ENCODE data around the gene MST1R. TPM values are rescaled to one million over a fixed set of nuclear protein-coding genes. Genes with fewer than 3 reads are reported as not detected.

The MST1R gene
- total RNA-seq, 1 donor from 2014 or later = 0.67 TPM

DNA sequence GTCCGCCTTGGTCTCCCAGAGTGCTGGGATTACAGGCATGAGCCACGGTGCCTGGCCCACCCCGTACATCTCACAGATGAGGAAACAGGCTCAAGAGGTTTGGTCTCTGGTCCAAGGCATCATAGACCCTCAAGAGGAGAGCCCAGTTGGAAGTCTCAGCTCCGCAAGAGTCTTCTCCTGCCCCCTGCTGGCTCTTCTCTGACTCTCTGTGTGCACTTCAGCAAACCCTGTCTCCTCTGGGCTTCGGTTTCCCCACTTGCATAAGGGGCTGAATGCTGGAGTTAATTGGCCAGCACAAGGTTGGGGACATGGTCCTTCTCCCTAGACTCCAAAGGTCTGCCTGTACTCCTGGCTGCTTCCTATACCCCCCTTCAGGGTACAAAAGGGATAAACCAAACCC lies 3.9 kb downstream of the MST1R start:
- Mint-ChIP-seq H3K27me3 (ENCODE audit: unreplicated experiment) (peaks cover 2% of the 10 kb centered on the region), H3K36me3 (ENCODE audit: low read depth, unreplicated experiment) (peaks cover 3% of the 10 kb centered on the region), H3K4me3 (ENCODE audit: unreplicated experiment) (no peak overlapping the region), H3K9me3 (ENCODE audit: unreplicated experiment) (no peaks in the 10 kb centered on the region), H3K27ac (ENCODE audit: unreplicated experiment) (no peak overlapping the region), H3K4me1 (ENCODE audit: unreplicated experiment) (no peaks in the 10 kb centered on the region)
- peak; percentile 42 for TF ChIP-seq CTCF (IDR thresholded peaks at IDR 0.05; ENCODE audit: unreplicated experiment)
- peak; percentile 52 for DNase-seq (ENCODE audit: low spot score)

DNA sequence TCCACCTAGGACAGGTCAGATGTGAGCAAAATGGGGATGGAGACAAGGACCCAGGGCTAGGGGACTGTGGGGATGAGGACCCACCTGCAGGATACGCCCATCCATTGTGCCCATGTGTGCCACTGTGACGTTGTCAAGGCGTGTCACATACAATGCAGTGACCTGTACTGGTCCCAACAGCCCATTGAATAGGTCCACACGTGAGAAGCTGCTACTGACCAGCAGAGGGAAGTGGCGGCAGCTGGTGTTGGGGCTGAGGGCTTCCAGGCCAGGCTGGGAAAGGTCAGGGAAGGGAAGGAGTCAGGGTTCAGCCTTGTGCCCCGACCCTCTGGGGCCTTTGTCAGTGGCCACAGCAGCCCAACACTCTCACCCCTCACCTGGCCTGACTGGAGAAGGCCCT lies 4.7 kb downstream of the MST1R start:
- Mint-ChIP-seq H3K27ac (ENCODE audit: unreplicated experiment) (no peak overlapping the region), H3K4me3 (ENCODE audit: unreplicated experiment) (no peak overlapping the region), H3K36me3 (ENCODE audit: low read depth, unreplicated experiment) (peaks cover 3% of the 10 kb centered on the region), H3K27me3 (ENCODE audit: unreplicated experiment) (peaks cover 2% of the 10 kb centered on the region), H3K4me1 (ENCODE audit: unreplicated experiment) (no peaks in the 10 kb centered on the region), H3K9me3 (ENCODE audit: unreplicated experiment) (no peaks in the 10 kb centered on the region)
- no peak for TF ChIP-seq CTCF (IDR thresholded peaks at IDR 0.05; ENCODE audit: unreplicated experiment)
- DNase-seq (ENCODE audit: low spot score) = no peak

DNA sequence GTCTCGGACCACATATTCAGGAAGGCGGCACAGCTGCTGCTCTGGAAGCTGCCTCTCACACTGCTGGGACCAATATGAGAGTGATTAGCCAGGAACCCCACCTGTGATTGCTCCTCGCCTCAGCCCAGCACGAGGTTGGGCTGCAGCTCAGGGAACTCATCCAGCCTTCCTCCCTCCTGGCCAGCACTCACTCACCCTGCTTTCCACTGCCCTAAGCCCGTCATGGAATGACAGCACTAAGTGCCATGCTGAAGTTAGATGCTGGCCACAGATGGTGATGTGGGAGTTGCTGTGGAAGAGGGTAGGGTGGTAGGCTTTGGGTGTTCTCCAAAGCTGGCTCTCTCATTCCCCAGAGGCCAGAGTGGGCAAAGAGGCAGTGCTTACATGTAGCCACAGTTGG lies 7.3 kb downstream of the MST1R start:
- Mint-ChIP-seq H3K4me3 (ENCODE audit: unreplicated experiment) (no peak overlapping the region), H3K36me3 (ENCODE audit: low read depth, unreplicated experiment) (peaks cover 3% of the 10 kb centered on the region)
- TF ChIP-seq CTCF (IDR thresholded peaks at IDR 0.05; ENCODE audit: unreplicated experiment) = no peak

DNA sequence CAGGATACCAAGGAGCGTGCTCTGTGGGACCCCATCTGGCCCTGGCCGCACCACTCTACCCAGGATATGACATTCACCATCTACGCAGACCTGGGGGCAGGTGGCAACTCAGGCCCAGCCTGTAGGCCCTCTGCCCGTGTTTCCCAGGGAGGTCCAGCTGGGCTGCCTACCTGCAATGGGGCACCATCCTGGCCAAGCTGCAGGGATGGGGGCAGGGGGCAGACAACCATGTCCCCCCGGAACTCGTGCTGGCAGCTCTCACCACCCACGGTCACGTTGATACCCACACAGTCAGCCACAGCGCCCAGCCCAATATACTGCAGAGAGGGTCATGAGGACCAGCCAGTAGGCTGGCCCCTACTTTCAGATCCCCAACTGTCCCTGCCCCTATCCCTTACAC lies 7.9 kb downstream of the MST1R start:
- TF ChIP-seq CTCF (IDR thresholded peaks at IDR 0.05; ENCODE audit: unreplicated experiment) = no peak
- Mint-ChIP-seq H3K36me3 (ENCODE audit: low read depth, unreplicated experiment) (peaks cover 3% of the 10 kb centered on the region), H3K9me3 (ENCODE audit: unreplicated experiment) (no peaks in the 10 kb centered on the region), H3K4me1 (ENCODE audit: unreplicated experiment) (no peaks in the 10 kb centered on the region), H3K4me3 (ENCODE audit: unreplicated experiment) (no peak overlapping the region), H3K27ac (ENCODE audit: unreplicated experiment) (no peak overlapping the region), H3K27me3 (ENCODE audit: unreplicated experiment) (peaks cover 2% of the 10 kb centered on the region)
- DNase-seq (ENCODE audit: low spot score) = no peak

More for the DNA sequence above, 7.3 kb downstream of the MST1R start:
- H3K27me3 Mint-ChIP-seq (ENCODE audit: unreplicated experiment) = peaks cover 2% of the 10 kb centered on the region
- no peak overlapping the region for H3K27ac Mint-ChIP-seq (ENCODE audit: unreplicated experiment)
- no peak for DNase-seq (ENCODE audit: low spot score)
- no peaks in the 10 kb centered on the region for H3K9me3 Mint-ChIP-seq (ENCODE audit: unreplicated experiment)
- no peaks in the 10 kb centered on the region for H3K4me1 Mint-ChIP-seq (ENCODE audit: unreplicated experiment)

GRCh38 chr3:49889296-49889695 lies 14.4 kb downstream of the MST1R start:
- no peak for DNase-seq (ENCODE audit: low spot score)
- no peak overlapping the region for H3K27ac Mint-ChIP-seq (ENCODE audit: unreplicated experiment)
- no peaks in the 10 kb centered on the region for H3K36me3 Mint-ChIP-seq (ENCODE audit: low read depth, unreplicated experiment)
- peaks cover 4% of the 10 kb centered on the region for H3K27me3 Mint-ChIP-seq (ENCODE audit: unreplicated experiment)
- no peak overlapping the region for H3K4me3 Mint-ChIP-seq (ENCODE audit: unreplicated experiment)
- H3K4me1 Mint-ChIP-seq (ENCODE audit: unreplicated experiment) = no peaks in the 10 kb centered on the region
- no peaks in the 10 kb centered on the region for H3K9me3 Mint-ChIP-seq (ENCODE audit: unreplicated experiment)
- no peak for TF ChIP-seq CTCF (IDR thresholded peaks at IDR 0.05; ENCODE audit: unreplicated experiment)

Data from endothelial cell (in vitro differentiated cells).